Body of pancreas (tissue), 4 donors: Measurements from ENCODE around the gene TPPP. TPM values are rescaled to one million over a fixed set of nuclear protein-coding genes. Genes with fewer than 3 reads are reported as not detected.

Source experiments
- ATAC-seq: fragments of 150-250 bp; one replicate; pipeline ENCODE4 v1.9.1; 2016
- DNase-seq, 4 donors: peaks; one replicate each; pipeline ENCODE4 v3.0.0-alpha.2; 2019
- H3K27ac ChIP-seq, 4 donors: fragments of 200-600 bp; sonication (generic); 1 replicate in 3 of 4; 2 replicates in 1 of 4; pipeline versions ENCODE4 v1.5.1 to v1.6.1; 2016 to 2019; ENCODE audit warnings: mild to moderate bottlenecking in 1 of 4, mixed read lengths in 1 of 4, moderate library complexity in 1 of 4
- H3K27me3 ChIP-seq, 2 donors: fragments of 200-600 bp; sonication (generic); one replicate each; pipeline ENCODE4 v1.6.0; 2016; ENCODE audit warnings: mild to moderate bottlenecking in 1 of 2
- H3K36me3 ChIP-seq, 2 donors: fragments of 200-600 bp; sonication (generic); replicated peaks in 1 of 2; 2 replicates each; pipeline ENCODE4 v1.5.1; 2016; ENCODE audit warnings: low read depth in 2 of 2; ENCODE audit not compliant: insufficient read depth in 1 of 2
- H3K4me1 ChIP-seq: fragments of 200-600 bp; sonication (generic); one replicate; pipeline ENCODE4 v1.6.0; 2016
- H3K4me3 ChIP-seq, 2 donors: fragments of 200-600 bp; sonication (generic); 1 replicate in 1 of 2; 2 replicates in 1 of 2; pipeline ENCODE4 v1.5.1; 2016 to 2019
- H3K9me3 ChIP-seq, 3 donors: fragments of 200-600 bp; sonication (generic); 1 replicate in 2 of 3; 2 replicates in 1 of 3; pipeline ENCODE4 v1.5.1; 2016
- POLR2A ChIP-seq, 3 donors: fragments of 450-650 bp; IDR thresholded peaks; one replicate each; pipeline ENCODE4 v1.6.1; 2016; ENCODE audit warnings: antibody characterized with exemption in 3 of 3, mild to moderate bottlenecking in 2 of 3
- WGBS, 2 donors: methylation state at CpG; one replicate each; pipeline ENCODE4 v1.1.5; 2017; 5-methylcytosine and 5-hydroxymethylcytosine counted together
- intact Hi-C: fragments of 100-400 bp; cut with DNase I; formaldehyde crosslinking; loops from one replicate; pipeline ENCODE4 v1.15.1; 2023
- total RNA-seq, 2 donors: library from RNA; depleted of rRNA; stranded (reverse); fragments of >200 nt; gene quantifications; one replicate each; pipeline ENCODE4 v1.1.0, GENCODE V29; 2016
- TF ChIP-seq, protein P1 (sequence below), 7 experiments: fragments of 450-650 bp in 4 of 7; fragments of 200-600 bp in 3 of 7; sonication (generic) in 3 of 7; IDR thresholded peaks; one replicate each; pipeline ENCODE4 v1.5.1; 2016 to 2019; ENCODE audit warnings: antibody characterized with exemption in 7 of 7

Gene TPPP
- total RNA-seq, 2 donors from 2014 or later: 2.6 to 5.2 TPM

DNA sequence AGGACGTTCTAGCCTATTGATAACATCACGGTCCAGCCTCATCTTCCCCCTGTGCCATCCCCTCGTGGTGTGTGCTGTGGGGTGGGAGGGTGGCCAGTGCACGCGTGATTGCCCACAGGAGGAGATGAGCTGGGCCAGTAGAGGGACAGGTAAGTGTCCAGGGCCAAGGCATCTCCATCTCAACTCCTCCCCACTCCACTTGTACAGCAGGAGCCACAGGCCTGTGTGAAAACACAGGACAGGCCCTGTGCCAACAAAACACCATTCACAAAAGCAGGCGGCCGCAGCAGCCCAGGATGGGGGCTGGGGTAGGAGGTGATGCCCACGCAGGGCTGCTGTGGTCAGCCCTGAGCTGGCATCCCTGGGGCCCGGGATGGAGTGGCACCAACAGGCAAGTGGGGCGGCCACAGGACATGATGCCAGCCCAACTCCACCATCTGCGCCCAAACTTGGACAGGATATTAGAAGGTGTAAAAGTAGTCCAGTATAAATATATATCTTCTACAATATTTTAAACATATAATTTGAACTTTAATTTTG is 32.6 kb downstream of the TPPP start:
- H3K27ac ChIP-seq: no peak overlapping the region
- intact Hi-C loops: no loop called here
- WGBS, 2 donors: 95 to 96% methylated on average over 11 of the region's 11 CpGs
- H3K27me3 ChIP-seq: no peaks in the 10 kb centered on the region
- ATAC-seq (no peak), DNase-seq (peak in 1 of 4 donors; percentile 2)
- no peak overlapping the region for H3K4me3 ChIP-seq
- peaks cover 10% of the 10 kb centered on the region for H3K4me1 ChIP-seq
- H3K9me3 ChIP-seq: no peaks in the 10 kb centered on the region
- H3K36me3 ChIP-seq: no peaks in the 10 kb centered on the region
- TF ChIP-seq, protein P1, sequence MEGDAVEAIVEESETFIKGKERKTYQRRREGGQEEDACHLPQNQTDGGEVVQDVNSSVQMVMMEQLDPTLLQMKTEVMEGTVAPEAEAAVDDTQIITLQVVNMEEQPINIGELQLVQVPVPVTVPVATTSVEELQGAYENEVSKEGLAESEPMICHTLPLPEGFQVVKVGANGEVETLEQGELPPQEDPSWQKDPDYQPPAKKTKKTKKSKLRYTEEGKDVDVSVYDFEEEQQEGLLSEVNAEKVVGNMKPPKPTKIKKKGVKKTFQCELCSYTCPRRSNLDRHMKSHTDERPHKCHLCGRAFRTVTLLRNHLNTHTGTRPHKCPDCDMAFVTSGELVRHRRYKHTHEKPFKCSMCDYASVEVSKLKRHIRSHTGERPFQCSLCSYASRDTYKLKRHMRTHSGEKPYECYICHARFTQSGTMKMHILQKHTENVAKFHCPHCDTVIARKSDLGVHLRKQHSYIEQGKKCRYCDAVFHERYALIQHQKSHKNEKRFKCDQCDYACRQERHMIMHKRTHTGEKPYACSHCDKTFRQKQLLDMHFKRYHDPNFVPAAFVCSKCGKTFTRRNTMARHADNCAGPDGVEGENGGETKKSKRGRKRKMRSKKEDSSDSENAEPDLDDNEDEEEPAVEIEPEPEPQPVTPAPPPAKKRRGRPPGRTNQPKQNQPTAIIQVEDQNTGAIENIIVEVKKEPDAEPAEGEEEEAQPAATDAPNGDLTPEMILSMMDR (IDR thresholded peaks at IDR 0.05): no peak
- no peak for TF ChIP-seq POLR2A (IDR thresholded peaks at IDR 0.05)

DNA sequence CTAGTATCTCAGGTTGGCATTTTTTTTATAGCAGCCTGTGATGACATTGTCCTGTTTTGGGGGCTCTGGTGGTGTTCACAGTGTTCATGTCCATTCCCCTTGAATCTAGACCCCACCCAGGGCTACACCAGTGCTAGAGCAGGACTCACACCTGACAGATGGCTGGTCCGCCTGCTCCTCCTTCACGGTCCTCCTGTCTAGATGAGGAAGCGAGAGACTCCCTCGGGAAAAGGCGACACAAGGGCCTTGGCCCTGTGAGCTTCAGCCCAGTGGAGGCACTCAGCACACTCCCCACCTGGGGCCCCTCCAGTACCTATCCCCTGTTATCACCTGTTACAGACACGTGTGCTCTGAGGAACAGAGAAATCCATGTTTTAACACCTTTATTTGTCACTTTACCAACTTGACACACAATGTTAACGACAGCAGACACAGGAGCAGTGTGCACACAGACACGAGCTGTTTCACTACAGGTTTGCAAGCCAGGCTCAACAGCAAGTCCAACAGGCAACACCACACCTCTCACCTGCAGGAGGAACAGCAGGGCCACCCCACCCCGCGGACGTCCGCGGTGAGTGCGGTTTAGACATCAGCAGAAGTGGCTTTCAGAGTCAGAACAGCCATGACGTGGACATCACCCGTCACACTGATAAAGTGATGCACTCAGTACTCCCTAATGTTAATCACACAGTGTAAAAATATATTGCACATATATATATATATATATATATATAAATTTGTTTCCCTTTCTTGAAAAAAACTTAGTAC is 33.5 kb downstream of the TPPP start:
- ATAC-seq (no peak), DNase-seq (peak in 1 of 4 donors; percentile 6)
- no peak overlapping the region for H3K27ac ChIP-seq
- WGBS, 2 donors: 92 to 97% methylated on average over 16 of the region's 16 CpGs
- no peaks in the 10 kb centered on the region for H3K36me3 ChIP-seq
- no peaks in the 10 kb centered on the region for H3K9me3 ChIP-seq
- H3K4me1 ChIP-seq: peaks cover 8% of the 10 kb centered on the region
- no peaks in the 10 kb centered on the region for H3K27me3 ChIP-seq
- intact Hi-C loops: no loop called here
- no peak for TF ChIP-seq POLR2A (IDR thresholded peaks at IDR 0.05)
- TF ChIP-seq, protein P1 (IDR thresholded peaks at IDR 0.05): no peak
- H3K4me3 ChIP-seq: no peak overlapping the region

DNA sequence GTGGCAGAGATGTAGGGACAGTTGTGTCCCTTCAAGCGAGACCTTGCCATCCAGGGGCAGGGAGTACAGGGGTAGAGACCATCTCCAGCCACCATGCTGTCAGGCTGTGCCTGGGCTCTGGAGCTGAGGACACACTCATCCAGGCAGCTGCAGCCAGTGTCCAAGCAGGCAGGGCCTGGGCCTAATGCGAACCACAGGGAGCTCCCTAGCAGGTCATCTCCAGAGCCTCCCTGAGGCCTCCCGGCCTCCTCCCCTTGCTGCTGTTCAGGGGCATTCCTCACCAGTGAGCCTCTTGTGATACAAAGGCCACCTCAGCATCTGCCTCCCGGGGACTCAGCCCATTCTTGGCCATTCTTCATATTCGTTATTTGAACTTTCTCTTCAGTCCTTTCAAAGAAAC is 35.0 kb downstream of the TPPP start:
- Histone ChIP-seq H3K9me3 (no peaks in the 10 kb centered on the region), H3K27ac (no peak overlapping the region), H3K4me1 (no peaks in the 10 kb centered on the region), H3K27me3 (no peaks in the 10 kb centered on the region), H3K4me3 (no peak overlapping the region), H3K36me3 (no peaks in the 10 kb centered on the region)
- no peak for TF ChIP-seq POLR2A (IDR thresholded peaks at IDR 0.05)
- TF ChIP-seq, protein P1 (IDR thresholded peaks at IDR 0.05): no peak
- 95 to 96% methylated on average over 5 of the region's 5 CpGs for WGBS, 2 donors
- DNase-seq (no peak), ATAC-seq (no peak)
- intact Hi-C loops: no loop called here

DNA sequence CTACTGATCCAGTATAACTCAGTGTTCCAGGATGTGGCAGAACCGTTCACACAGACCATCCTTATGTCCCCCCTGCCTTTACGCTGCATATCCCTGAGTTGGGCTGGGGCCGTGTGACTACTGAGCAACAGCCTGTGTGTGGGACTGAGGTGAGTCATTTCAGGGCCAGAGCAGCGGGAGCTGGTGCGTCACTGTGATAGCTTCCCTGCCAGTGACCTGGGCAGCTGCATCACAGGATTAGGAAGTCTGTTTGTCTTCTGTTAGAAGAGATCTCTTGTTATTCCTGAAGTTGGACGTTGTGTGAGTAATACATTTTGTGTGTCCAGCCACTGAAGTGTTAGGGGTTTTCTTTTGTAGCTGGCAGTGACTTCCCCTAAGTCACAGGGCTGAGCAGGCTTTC is 35.6 kb downstream of the TPPP start:
- Histone ChIP-seq H3K9me3 (no peaks in the 10 kb centered on the region), H3K27me3 (no peaks in the 10 kb centered on the region), H3K27ac (no peak overlapping the region), H3K4me1 (no peaks in the 10 kb centered on the region), H3K4me3 (no peak overlapping the region), H3K36me3 (no peaks in the 10 kb centered on the region)
- 89 to 97% methylated on average over 6 of the region's 6 CpGs for WGBS, 2 donors
- intact Hi-C loops: no loop called here
- no peak for TF ChIP-seq POLR2A (IDR thresholded peaks at IDR 0.05)
- TF ChIP-seq, protein P1 (IDR thresholded peaks at IDR 0.05): no peak
- ATAC-seq (no peak), DNase-seq (no peak)

DNA sequence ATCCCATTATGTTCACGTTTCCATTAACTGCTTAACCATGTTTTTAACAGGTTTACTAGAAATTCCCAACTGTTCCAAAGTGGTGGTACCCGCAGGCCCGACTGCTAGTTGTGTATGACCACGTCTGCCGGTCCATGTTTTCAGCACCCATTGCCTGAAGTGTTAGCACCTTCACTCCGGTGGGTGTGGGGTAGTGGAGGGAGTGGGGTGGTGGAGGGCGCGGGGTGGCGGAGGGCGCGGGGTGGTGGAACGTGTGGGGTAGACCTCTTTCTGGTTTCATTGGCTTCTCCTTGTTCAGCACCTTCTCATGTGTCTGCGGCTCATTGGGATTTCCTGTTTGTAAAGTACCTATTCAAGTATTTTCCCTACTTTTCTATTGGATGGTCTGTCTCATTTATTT is 37.7 kb downstream of the TPPP start:
- intact Hi-C loops: no loop called here
- Histone ChIP-seq H3K36me3 (no peaks in the 10 kb centered on the region), H3K4me3 (no peak overlapping the region), H3K27me3 (no peaks in the 10 kb centered on the region), H3K4me1 (no peaks in the 10 kb centered on the region), H3K27ac (no peak overlapping the region), H3K9me3 (no peaks in the 10 kb centered on the region)
- DNase-seq (no peak), ATAC-seq (no peak)
- 91 to 93% methylated on average over 13 of the region's 13 CpGs for WGBS, 2 donors
- TF ChIP-seq, protein P1 (IDR thresholded peaks at IDR 0.05): no peak
- TF ChIP-seq POLR2A (IDR thresholded peaks at IDR 0.05): no peak
